Measurements from ENCODE around the gene KLHL22.

KLHL22 gene

DNA sequence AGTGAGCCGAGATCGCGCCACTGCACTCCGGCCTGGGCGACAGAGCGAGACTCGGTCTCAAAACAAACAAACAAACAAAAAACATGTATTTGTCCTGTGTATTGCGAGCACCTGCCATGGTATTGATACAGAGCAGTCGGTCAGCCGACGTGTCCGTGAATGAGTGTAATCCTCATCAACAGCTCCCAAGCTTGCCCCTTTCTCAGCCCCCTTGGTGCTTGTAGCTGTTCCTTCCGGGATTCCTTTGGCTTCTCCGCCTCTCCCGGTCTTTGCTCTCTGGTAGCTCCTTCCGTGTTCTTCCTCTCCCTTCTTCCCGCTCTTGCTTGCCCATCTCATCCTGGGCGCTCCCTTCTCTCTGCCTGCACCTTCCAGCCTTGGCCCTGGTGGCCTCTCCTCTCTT lies 90.7 kb downstream of the KLHL22 start:
- ATAC-seq: no peak
- TF ChIP-seq ZFP30 (CRISPR knock-in tag; IDR thresholded peaks at IDR 0.05) (no peak), PPARA (CRISPR knock-in tag; IDR thresholded peaks at IDR 0.05; ENCODE audit: borderline replicate concordance) (no peak), TOX (CRISPR knock-in tag; IDR thresholded peaks at IDR 0.05; ENCODE audit: borderline replicate concordance) (no peak), ZNF565 (CRISPR knock-in tag; conservative IDR thresholded peaks at IDR 0.05; ENCODE audit: low read depth) (no peak), ZFP3 (CRISPR knock-in tag; IDR thresholded peaks at IDR 0.05) (no peak)
- TF ChIP-seq, protein P1, sequence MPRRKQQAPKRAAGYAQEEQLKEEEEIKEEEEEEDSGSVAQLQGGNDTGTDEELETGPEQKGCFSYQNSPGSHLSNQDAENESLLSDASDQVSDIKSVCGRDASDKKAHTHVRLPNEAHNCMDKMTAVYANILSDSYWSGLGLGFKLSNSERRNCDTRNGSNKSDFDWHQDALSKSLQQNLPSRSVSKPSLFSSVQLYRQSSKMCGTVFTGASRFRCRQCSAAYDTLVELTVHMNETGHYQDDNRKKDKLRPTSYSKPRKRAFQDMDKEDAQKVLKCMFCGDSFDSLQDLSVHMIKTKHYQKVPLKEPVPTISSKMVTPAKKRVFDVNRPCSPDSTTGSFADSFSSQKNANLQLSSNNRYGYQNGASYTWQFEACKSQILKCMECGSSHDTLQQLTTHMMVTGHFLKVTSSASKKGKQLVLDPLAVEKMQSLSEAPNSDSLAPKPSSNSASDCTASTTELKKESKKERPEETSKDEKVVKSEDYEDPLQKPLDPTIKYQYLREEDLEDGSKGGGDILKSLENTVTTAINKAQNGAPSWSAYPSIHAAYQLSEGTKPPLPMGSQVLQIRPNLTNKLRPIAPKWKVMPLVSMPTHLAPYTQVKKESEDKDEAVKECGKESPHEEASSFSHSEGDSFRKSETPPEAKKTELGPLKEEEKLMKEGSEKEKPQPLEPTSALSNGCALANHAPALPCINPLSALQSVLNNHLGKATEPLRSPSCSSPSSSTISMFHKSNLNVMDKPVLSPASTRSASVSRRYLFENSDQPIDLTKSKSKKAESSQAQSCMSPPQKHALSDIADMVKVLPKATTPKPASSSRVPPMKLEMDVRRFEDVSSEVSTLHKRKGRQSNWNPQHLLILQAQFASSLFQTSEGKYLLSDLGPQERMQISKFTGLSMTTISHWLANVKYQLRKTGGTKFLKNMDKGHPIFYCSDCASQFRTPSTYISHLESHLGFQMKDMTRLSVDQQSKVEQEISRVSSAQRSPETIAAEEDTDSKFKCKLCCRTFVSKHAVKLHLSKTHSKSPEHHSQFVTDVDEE (CRISPR knock-in tag; IDR thresholded peaks at IDR 0.05): no peak

DNA sequence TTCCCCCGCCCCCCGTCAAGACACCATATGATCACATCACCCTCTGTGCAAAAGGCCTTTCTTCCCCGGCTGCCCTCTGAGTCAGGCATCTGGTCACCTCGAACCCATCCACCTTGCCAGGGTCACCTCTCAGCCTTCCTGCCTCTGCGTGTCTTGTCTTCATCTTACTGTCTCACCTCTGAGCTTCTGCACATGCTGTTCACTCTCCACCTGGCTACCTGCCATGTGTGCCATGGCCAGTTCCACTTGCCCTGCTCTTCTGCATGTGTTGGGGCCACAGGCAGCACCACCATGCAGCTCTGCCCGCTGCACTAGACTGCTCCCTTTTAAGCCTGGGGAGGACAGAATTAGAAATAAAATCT lies 91.8 kb downstream of the KLHL22 start:
- TF ChIP-seq, protein P2, sequence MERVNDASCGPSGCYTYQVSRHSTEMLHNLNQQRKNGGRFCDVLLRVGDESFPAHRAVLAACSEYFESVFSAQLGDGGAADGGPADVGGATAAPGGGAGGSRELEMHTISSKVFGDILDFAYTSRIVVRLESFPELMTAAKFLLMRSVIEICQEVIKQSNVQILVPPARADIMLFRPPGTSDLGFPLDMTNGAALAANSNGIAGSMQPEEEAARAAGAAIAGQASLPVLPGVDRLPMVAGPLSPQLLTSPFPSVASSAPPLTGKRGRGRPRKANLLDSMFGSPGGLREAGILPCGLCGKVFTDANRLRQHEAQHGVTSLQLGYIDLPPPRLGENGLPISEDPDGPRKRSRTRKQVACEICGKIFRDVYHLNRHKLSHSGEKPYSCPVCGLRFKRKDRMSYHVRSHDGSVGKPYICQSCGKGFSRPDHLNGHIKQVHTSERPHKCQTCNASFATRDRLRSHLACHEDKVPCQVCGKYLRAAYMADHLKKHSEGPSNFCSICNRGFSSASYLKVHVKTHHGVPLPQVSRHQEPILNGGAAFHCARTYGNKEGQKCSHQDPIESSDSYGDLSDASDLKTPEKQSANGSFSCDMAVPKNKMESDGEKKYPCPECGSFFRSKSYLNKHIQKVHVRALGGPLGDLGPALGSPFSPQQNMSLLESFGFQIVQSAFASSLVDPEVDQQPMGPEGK (CRISPR knock-in tag; IDR thresholded peaks at IDR 0.05; ENCODE audit: borderline replicate concordance): no peak
- TF ChIP-seq SNAI2 (CRISPR knock-in tag; IDR thresholded peaks at IDR 0.05) (no peak), GLIS3 (CRISPR knock-in tag; IDR thresholded peaks at IDR 0.05) (no peak), CSDC2 (CRISPR knock-in tag; IDR thresholded peaks at IDR 0.05) (no peak), ZC3H10 (CRISPR knock-in tag; IDR thresholded peaks at IDR 0.05) (no peak), BACH2 (CRISPR knock-in tag; IDR thresholded peaks at IDR 0.05; ENCODE audit: borderline replicate concordance) (no peak), ZNF8 (CRISPR knock-in tag; IDR thresholded peaks at IDR 0.05) (no peak), RARB (CRISPR knock-in tag; IDR thresholded peaks at IDR 0.05) (no peak), TCF4 (CRISPR knock-in tag; IDR thresholded peaks at IDR 0.05; ENCODE audit: borderline replicate concordance) (no peak), ARNTL (CRISPR knock-in tag; IDR thresholded peaks at IDR 0.05; ENCODE audit: borderline replicate concordance, low read depth) (no peak), PPARA (CRISPR knock-in tag; IDR thresholded peaks at IDR 0.05; ENCODE audit: borderline replicate concordance) (no peak)
- TF ChIP-seq, protein P1 (CRISPR knock-in tag; IDR thresholded peaks at IDR 0.05): no peak
- TF ChIP-seq, protein P3, sequence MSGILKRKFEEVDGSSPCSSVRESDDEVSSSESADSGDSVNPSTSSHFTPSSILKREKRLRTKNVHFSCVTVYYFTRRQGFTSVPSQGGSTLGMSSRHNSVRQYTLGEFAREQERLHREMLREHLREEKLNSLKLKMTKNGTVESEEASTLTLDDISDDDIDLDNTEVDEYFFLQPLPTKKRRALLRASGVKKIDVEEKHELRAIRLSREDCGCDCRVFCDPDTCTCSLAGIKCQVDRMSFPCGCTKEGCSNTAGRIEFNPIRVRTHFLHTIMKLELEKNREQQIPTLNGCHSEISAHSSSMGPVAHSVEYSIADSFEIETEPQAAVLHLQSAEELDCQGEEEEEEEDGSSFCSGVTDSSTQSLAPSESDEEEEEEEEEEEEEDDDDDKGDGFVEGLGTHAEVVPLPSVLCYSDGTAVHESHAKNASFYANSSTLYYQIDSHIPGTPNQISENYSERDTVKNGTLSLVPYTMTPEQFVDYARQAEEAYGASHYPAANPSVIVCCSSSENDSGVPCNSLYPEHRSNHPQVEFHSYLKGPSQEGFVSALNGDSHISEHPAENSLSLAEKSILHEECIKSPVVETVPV (CRISPR knock-in tag; IDR thresholded peaks at IDR 0.05): no peak
- ATAC-seq: no peak

DNA sequence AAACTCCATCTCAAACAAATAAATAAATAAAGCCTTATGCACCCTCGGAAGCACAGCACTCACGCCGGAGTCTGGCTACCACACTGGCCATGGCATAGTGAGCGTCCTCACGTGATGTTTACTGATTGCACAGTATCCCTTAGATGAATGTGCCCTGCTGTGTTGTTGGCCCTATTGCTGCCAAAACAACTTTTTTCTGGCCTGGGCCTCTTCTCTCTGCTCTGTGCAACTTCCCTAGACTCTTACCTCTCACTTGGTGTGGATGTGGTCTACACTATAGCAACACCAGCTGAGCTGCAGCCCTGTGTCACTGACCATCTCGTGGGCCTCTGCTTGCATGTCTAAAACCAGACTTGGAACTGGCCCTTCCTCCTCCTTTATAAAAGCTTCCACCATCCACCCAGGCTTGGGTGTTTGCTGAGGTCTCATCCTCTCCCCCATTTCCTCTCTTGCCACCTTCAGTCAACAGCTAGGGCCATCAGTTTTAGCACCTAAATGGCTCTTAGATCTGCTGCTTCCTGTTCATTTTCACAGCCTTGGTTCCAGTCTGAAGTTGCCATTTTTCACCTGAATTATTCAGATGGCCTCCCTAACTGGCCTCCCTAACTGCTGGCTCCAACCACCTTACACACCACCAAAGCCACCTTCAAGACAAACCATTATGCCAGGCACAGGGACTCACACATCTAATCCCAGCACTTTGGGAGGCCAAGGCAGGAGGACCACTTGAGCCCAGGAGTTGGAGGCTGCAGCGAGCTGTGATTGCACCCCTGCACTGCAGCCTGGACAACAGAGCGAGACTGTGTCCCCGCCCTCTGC lies 92.4 kb downstream of the KLHL22 start:
- ATAC-seq: no peak
- TF ChIP-seq TOX (CRISPR knock-in tag; IDR thresholded peaks at IDR 0.05; ENCODE audit: borderline replicate concordance) (no peak), ZFP3 (CRISPR knock-in tag; IDR thresholded peaks at IDR 0.05) (no peak), ZC3H10 (CRISPR knock-in tag; IDR thresholded peaks at IDR 0.05) (no peak), RARB (CRISPR knock-in tag; IDR thresholded peaks at IDR 0.05) (no peak), CSDC2 (CRISPR knock-in tag; IDR thresholded peaks at IDR 0.05) (no peak), PPARA (CRISPR knock-in tag; IDR thresholded peaks at IDR 0.05; ENCODE audit: borderline replicate concordance) (no peak), ZNF70 (CRISPR knock-in tag; IDR thresholded peaks at IDR 0.05) (no peak), SNAI2 (CRISPR knock-in tag; IDR thresholded peaks at IDR 0.05) (no peak), GLIS3 (CRISPR knock-in tag; IDR thresholded peaks at IDR 0.05) (no peak), ZFP30 (CRISPR knock-in tag; IDR thresholded peaks at IDR 0.05) (no peak), OSR1 (CRISPR knock-in tag; IDR thresholded peaks at IDR 0.05) (no peak)
- TF ChIP-seq, protein P4, sequence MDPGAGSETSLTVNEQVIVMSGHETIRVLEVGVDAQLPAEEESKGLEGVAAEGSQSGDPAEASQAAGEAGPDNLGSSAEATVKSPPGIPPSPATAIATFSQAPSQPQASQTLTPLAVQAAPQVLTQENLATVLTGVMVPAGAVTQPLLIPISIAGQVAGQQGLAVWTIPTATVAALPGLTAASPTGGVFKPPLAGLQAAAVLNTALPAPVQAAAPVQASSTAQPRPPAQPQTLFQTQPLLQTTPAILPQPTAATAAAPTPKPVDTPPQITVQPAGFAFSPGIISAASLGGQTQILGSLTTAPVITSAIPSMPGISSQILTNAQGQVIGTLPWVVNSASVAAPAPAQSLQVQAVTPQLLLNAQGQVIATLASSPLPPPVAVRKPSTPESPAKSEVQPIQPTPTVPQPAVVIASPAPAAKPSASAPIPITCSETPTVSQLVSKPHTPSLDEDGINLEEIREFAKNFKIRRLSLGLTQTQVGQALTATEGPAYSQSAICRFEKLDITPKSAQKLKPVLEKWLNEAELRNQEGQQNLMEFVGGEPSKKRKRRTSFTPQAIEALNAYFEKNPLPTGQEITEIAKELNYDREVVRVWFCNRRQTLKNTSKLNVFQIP (CRISPR knock-in tag; IDR thresholded peaks at IDR 0.05; ENCODE audit: borderline replicate concordance, low read depth): no peak
- TF ChIP-seq, protein P2 (CRISPR knock-in tag; IDR thresholded peaks at IDR 0.05; ENCODE audit: borderline replicate concordance): no peak
